Activated CD8-positive, alpha-beta T cell treated with anti-CD3 and anti-CD28 coated beads for 36 hours (primary cell): ENCODE results near the gene ITM2B. TPM values are rescaled to one million over a fixed set of nuclear protein-coding genes. Genes with fewer than 3 reads are reported as not detected.

Source experiments
- ATAC-seq: fragments of 200-7000 bp; cut with Tn5 transposase; one replicate; pipeline ENCODE4 v1.10.0; 2021; ENCODE audit warnings: mild to moderate bottlenecking, moderate library complexity
- CTCF ChIA-PET: fragments of 350-600 bp; sonication (Branson Sonifier 250); formaldehyde crosslinking; loops from one replicate; lab custom pipeline; 2021; ENCODE audit warnings: antibody characterized with exemption; lab: Charles Lee
- POLR2A ChIA-PET: fragments of 350-600 bp; sonication (Branson Sonifier 250); formaldehyde crosslinking; loops from one replicate; lab custom pipeline; 2021; ENCODE audit warnings: antibody characterized with exemption; lab: Charles Lee
- DNase-seq: peaks from one replicate; pipeline ENCODE4 v3.0.0-alpha.2; 2020
- H3K27ac Mint-ChIP-seq: one replicate; pipeline ENCODE4 v1.8.0; 2021; ENCODE audit warnings: mild to moderate bottlenecking, mixed read lengths
- H3K27me3 Mint-ChIP-seq: one replicate; pipeline ENCODE4 v1.8.0; 2021; ENCODE audit warnings: mixed read lengths
- H3K36me3 Mint-ChIP-seq: one replicate; pipeline ENCODE4 v1.8.0; 2021; ENCODE audit warnings: low read depth, mixed read lengths
- H3K4me1 Mint-ChIP-seq: one replicate; pipeline ENCODE4 v1.8.0; 2021; ENCODE audit warnings: low read depth, mixed read lengths
- H3K4me3 Mint-ChIP-seq: one replicate; pipeline ENCODE4 v1.8.0; 2021; ENCODE audit warnings: mild to moderate bottlenecking, moderate library complexity, mixed read lengths
- H3K9me3 Mint-ChIP-seq: one replicate; pipeline ENCODE4 v1.8.0; 2021; ENCODE audit warnings: mixed read lengths
- intact Hi-C: fragments of 100-400 bp; cut with micrococcal nuclease; formaldehyde crosslinking; loops from one replicate; pipeline ENCODE4 v1.10.0; 2022
- total RNA-seq, 2 experiments: library from RNA; stranded (reverse); gene quantifications; one replicate each; pipeline ENCODE4 v1.2.3, GENCODE V29; 2021
- TF ChIP-seq, protein P1 (sequence below): fragments of 200-600 bp; IDR thresholded peaks from one replicate; pipeline ENCODE4 v1.8.0; 2022; ENCODE audit warnings: antibody characterized with exemption, mild to moderate bottlenecking

ITM2B gene
- total RNA-seq, 2 experiments from 2014 or later, result 85.5 to 91.2 TPM

DNA sequence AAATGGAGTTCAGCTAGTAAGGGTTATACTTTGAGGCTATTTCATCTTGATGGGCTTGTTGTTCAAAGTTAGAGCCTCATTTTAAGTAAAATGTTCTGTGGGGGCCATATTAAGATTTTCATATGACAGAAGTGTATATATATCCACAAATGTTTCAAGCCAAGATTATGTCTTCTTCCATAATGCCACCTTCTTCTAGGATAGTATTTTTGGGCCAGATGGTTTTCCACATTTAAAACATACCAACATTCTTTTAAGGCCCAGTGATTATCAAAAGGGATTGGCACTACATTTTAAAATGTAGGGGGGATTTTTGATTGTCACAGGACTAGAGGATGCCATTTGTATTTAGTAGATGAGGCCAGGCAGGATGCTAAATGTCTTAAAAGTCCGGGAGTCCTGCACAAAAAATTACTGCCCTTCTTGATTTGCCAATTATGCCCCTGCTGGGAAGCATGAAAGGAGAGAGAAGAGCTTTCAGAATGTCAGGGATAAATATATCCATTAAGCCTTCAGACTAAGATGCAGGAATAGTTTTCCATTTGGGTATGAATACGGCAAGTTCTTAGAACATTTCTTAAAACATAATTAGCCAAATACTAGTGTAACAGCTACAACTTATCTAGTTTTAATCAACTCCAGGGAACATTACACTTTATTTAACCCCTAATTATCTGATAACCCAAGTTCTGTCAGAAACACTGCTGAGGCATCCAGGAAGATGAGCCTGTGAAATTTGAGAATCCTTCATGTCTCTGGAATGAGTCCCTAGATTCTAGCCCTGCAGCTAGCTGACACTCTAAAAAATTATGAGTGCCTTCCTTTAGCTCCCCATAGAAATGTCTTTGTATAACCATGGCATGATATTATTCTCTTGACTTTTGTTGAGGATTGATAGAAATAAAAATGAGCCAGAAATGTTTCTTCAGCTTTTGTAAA, 34.0 kb downstream of the ITM2B start:
- H3K4me3 Mint-ChIP-seq, result no peak overlapping the region
- intact Hi-C loops, result no loop called here
- peaks cover 50% of the 10 kb centered on the region for H3K4me1 Mint-ChIP-seq
- POLR2A ChIA-PET, result no interaction called here
- ATAC-seq (no peak), DNase-seq (no peak)
- H3K27me3 Mint-ChIP-seq, result no peaks in the 10 kb centered on the region
- TF ChIP-seq, protein P1, sequence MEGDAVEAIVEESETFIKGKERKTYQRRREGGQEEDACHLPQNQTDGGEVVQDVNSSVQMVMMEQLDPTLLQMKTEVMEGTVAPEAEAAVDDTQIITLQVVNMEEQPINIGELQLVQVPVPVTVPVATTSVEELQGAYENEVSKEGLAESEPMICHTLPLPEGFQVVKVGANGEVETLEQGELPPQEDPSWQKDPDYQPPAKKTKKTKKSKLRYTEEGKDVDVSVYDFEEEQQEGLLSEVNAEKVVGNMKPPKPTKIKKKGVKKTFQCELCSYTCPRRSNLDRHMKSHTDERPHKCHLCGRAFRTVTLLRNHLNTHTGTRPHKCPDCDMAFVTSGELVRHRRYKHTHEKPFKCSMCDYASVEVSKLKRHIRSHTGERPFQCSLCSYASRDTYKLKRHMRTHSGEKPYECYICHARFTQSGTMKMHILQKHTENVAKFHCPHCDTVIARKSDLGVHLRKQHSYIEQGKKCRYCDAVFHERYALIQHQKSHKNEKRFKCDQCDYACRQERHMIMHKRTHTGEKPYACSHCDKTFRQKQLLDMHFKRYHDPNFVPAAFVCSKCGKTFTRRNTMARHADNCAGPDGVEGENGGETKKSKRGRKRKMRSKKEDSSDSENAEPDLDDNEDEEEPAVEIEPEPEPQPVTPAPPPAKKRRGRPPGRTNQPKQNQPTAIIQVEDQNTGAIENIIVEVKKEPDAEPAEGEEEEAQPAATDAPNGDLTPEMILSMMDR, result no peak
- no peaks in the 10 kb centered on the region for H3K9me3 Mint-ChIP-seq
- CTCF ChIA-PET, result interaction anchor here (0.9 to 3.9 kb wide), 4 partner anchors 14 to 502 kb away, joined by 3 to 19 read pairs (median 4); no protein-coding TSS in a partner anchor
- peaks cover 22% of the 10 kb centered on the region for H3K36me3 Mint-ChIP-seq
- peak overlapping the region; percentile 32 for H3K27ac Mint-ChIP-seq

DNA sequence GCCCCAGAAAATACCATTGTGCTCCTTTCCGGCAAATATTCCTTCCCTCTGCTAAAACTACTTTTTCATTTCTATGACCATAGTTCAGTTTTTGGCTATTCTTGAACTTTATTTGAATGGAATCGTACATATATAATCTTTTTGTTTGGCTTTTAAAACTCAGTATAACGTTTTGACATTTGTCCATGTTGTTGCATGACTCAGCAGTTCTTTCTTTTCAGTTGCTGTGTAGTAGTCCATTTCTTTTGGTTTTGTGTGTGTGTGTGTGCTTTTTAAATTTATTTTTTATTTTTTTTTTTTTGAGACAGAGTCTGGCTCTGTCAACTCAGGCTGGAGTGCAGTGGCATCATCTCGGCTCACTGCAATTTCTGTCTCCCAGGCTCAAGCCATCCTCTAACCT, 35.0 kb downstream of the ITM2B start:
- peaks cover 12% of the 10 kb centered on the region for H3K36me3 Mint-ChIP-seq
- CTCF ChIA-PET, result interaction anchor here (3.9 kb wide), 1 partner anchor 141 kb away, joined by 19 read pairs; no protein-coding TSS in a partner anchor
- ATAC-seq (no peak), DNase-seq (no peak)
- H3K4me3 Mint-ChIP-seq, result no peak overlapping the region
- POLR2A ChIA-PET, result no interaction called here
- H3K4me1 Mint-ChIP-seq, result peaks cover 44% of the 10 kb centered on the region
- TF ChIP-seq, protein P1, result no peak
- intact Hi-C loops, result no loop called here
- no peaks in the 10 kb centered on the region for H3K9me3 Mint-ChIP-seq
- no peaks in the 10 kb centered on the region for H3K27me3 Mint-ChIP-seq
- no peak overlapping the region for H3K27ac Mint-ChIP-seq

DNA sequence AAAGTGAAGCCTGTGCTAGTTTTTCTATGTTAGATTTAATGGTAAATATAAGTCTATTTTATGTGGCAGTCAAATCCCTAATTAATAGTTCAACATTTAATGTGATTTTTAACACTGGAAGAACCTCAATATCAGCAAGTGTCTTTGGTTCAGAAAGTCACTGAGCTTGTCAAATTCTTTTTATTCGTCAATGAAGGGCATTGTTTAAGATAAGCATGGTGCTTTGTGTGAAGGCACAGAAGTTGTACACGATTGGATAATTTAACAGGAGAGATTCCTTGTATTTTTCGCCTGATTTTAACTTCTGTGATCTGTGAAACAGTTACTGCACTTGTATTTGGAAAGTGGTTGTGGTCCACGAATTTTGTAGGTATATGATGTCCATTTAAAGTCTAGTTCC, 40.3 kb downstream of the ITM2B start:
- intact Hi-C loops, result no loop called here
- H3K4me1 Mint-ChIP-seq, result peaks cover 10% of the 10 kb centered on the region
- H3K27me3 Mint-ChIP-seq, result no peaks in the 10 kb centered on the region
- CTCF ChIA-PET, result no interaction called here
- TF ChIP-seq, protein P1, result no peak
- POLR2A ChIA-PET, result no interaction called here
- ATAC-seq (no peak), DNase-seq (no peak)
- H3K36me3 Mint-ChIP-seq, result no peaks in the 10 kb centered on the region
- no peak overlapping the region for H3K4me3 Mint-ChIP-seq
- H3K9me3 Mint-ChIP-seq, result no peaks in the 10 kb centered on the region
- no peak overlapping the region for H3K27ac Mint-ChIP-seq

DNA sequence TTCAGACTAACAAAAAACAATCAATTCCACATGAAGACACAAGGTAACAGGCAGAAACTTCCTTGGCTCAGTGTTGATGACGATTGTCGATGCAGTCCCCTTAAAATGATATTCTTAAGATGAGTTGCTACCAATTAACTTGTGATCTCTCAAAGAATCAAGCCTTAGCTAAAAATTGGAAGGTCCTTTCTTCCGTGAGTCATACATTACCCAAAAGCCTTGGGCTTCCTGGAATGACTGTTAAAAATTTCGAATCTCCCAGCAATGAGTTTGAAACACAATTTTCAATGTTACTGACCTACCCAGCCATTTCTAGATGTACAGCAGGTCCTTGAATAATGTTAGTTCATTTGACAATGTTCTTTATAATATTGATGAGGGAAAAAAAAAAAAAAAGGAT, 42.5 kb downstream of the ITM2B start:
- intact Hi-C loops, result no loop called here
- Mint-ChIP-seq H3K27me3 (no peaks in the 10 kb centered on the region), H3K4me3 (no peak overlapping the region), H3K9me3 (no peaks in the 10 kb centered on the region), H3K27ac (no peak overlapping the region), H3K4me1 (peaks cover 10% of the 10 kb centered on the region), H3K36me3 (no peaks in the 10 kb centered on the region)
- TF ChIP-seq, protein P1, result no peak
- DNase-seq (no peak), ATAC-seq (peak; percentile 34)
- CTCF ChIA-PET, result interaction anchor here (0.7 to 1.0 kb wide), 3 partner anchors 14 to 148 kb away, joined by 3 to 4 read pairs (median 3); no protein-coding TSS in a partner anchor
- POLR2A ChIA-PET, result interaction anchor here (0.9 kb wide), 1 partner anchor 13 kb away, joined by 3 read pairs; no protein-coding TSS in a partner anchor

DNA sequence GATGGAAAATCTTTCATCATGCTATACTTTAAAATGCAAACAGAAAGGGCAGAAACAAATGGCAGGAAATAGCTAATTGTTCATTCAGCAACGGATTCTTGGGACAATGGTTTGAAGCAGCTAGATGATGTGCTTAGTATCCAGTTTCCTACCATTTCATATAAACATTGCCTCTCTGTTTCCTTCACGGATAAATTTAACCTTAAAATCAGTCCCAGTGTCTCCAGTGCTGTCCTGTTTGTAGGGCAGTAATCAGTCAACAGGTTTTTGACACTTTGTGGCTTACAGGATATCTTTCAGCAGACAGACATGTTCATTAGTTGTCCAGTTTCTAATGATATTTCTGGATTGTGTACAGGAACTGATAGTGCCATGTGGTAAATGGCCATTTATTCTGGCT, 45.8 kb downstream of the ITM2B start:
- DNase-seq (no peak), ATAC-seq (no peak)
- Mint-ChIP-seq H3K36me3 (no peaks in the 10 kb centered on the region), H3K27ac (no peak overlapping the region), H3K4me3 (no peak overlapping the region), H3K27me3 (no peaks in the 10 kb centered on the region), H3K9me3 (no peaks in the 10 kb centered on the region), H3K4me1 (peaks cover 7% of the 10 kb centered on the region)
- intact Hi-C loops, result no loop called here
- TF ChIP-seq, protein P1, result no peak
- ChIA-PET POLR2A (no interaction called here), CTCF (no interaction called here)
